HG03378 (cell line): ENCODE results near the gene LYG1.
"Not testable (repeated sequence)": the region's sequence is repeated elsewhere in the genome, so short reads cannot be mapped to it uniquely, and the experiment has no call there.

Experiments
- ATAC-seq: cut with Tn5 transposase; IDR thresholded peaks from one replicate; pipeline ENCODE4 v1.9.1; 2021; ENCODE audit warnings: mild to moderate bottlenecking, moderate library complexity; ENCODE audit not compliant: unreplicated experiment

Gene LYG1

DNA sequence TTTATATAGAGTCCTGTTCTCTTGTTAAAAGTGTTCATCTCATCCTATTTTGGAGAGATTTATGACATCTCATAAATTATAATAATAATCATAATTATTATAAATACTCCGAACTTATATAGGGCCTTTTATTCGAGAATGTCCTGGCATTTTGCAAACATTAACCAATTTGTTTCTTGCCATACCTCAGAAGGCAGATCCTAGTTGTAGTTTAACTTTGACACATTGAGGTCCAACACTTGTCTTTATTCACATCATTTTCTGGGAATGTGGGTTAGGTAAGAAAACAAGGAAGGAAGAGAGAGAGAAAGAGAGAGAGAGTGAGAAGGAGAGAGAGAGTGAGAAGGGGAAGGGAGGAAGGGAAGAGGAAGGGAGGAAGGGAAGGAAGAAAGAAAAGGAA lies at the start of gene LYG1:
LYG1 (minus strand) TSS at position 101 of the 400 bp plus-strand sequence. CDS start 5,527 bp downstream, outside the sequence.
- not testable (repeated sequence) for ATAC-seq

DNA sequence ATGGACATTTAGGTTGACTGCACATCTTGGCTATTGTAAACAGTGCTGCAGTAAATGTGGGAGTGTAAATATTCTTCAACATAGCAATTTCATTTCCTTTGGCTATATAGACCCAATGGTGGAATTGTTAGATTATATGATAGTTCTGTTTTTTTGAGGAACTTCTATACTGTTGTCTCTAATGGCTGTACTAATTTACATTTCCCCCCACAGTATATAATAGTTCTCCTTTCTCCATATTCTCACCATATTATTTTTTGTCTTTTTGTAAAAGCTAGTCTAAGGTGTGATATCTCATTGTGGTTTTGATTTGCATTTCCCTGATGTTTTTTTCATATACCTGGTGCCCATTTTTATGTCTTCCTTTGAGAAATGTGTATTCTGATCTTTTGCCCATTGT lies 49.2 kb upstream of the LYG1 start:
- no peak for ATAC-seq

DNA sequence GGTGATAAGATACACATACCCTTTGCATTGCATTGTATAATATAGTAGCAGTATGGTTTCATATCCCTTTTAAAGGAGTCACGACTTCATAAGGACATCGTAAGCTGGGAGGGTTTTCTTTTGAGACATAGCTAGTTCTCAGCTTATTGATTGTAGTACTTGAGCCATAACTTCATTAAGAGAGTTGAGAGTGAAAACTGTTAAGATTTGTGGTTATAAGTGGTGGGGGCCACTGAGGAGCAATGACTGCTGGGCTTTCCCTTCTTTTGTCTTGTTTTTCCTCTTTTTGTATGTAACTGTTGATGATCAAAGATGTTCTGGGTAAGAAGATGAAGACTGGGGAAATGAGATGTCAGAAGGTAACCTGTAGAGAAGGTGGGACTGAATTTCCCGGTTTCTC lies 47.2 kb upstream of the LYG1 start:
- no peak for ATAC-seq

DNA sequence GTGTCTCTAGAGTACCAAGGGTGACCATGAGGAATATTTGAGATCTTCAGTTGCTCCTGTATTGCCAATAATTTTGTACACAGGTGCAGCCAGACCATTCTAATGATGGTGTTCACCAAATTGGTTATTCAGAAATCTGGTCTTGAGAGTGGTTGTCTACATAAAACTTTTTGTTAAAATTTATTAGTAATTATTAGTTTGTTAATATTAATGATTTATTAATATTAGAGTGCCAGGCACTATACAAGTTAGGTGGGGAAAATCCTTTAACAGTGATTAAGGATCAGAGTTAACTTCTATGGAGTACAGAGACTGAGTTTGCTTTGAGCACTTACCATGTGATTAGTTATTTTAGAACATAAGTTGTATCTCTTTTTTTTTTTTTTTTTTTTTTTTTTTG lies 45.2 kb upstream of the LYG1 start:
- ATAC-seq, result no peak

DNA sequence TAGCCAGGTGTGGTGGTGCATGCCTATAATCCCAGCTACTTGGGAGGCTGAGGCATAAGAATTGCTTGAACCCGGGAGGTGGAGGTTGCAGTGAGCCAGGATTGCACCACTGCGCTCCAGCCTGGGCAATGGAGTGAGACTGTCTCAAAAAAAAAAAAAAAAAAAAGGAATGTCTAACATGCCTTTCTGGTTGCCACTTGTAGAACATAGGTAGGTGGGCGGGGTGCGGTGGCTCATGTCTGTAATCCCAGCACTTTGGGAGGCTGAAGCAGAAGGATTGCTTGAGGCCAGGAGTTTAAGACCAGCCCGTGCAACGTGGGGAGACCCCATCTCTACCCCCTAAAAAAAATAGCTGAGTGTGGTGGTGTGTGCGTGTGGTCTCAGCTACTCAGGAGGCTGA lies 44.4 kb upstream of the LYG1 start:
- ATAC-seq, result not testable (repeated sequence)

DNA sequence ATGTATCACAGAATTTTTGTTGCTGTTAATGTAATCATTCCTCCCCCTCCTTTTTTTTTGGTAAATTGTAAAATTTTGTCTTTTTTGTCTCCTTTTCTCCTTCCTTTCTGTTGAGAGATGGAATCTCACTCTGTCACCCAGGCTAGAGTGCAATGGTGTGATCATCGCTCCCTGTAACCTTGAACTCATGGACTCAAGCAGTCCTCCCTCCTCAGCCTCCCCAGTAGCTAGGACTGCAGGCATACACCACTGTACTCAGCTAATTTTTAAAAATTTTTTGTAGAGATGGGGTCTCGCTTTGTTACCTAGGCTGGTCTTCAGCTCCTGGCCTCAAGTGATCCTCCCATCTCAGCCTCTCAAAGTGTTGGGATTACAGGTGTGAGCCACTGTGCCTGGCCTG lies 41.5 kb upstream of the LYG1 start:
- no peak for ATAC-seq

DNA sequence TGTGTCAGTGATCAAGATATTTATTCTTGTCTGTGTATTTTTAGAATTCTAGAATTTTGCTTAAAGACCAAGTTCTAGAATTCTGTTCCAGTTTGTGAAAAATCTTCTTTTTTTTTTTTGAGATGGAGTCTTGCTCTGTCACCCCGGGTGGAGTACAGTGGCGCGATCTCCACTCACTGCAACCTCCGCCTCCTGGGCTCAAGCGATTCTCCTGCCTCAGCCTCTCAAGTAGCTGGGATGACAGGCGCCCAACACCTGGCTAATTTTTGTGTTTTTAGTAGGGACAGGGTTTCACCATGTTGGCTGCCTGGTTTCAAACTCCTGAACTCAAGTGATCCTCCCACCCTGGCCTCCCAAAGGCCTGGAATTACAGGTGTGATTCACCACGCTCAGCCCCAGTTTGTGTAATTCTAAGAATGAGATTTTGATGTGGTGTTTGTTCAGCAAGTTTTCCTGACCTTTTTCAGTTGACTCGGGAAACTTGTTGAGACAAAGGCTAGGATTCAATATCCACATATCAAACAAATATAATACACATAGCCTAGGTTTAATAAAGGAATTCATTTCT lies 39.8 kb upstream of the LYG1 start:
- ATAC-seq, result no peak

DNA sequence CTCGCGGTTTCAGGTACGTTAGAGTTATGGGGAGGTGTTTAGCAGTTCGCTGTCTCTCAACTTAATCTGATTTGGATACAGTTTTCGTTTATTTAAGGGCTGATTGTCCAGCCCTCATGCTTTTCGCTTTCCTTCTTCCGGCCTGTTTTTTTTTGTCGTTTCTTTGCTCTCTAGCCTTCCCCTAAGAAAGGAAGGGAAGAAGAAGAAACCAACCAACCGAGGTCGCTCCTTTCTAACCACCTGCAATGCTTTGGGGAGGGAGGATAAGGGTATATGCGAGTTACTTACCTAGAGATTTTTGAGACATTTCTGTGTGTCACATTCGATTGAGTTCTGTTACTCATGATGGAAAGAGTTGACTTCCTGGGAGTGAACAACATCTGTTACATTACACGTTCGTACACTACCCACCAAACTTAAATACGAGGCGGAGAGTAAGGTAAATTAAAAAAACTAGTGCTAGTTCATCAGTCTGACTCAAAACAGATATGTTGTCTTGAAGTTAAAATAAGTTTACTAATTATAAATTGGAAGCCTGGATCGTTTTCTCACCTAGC lies 37.1 kb upstream of the LYG1 start:
- ATAC-seq, result no peak

DNA sequence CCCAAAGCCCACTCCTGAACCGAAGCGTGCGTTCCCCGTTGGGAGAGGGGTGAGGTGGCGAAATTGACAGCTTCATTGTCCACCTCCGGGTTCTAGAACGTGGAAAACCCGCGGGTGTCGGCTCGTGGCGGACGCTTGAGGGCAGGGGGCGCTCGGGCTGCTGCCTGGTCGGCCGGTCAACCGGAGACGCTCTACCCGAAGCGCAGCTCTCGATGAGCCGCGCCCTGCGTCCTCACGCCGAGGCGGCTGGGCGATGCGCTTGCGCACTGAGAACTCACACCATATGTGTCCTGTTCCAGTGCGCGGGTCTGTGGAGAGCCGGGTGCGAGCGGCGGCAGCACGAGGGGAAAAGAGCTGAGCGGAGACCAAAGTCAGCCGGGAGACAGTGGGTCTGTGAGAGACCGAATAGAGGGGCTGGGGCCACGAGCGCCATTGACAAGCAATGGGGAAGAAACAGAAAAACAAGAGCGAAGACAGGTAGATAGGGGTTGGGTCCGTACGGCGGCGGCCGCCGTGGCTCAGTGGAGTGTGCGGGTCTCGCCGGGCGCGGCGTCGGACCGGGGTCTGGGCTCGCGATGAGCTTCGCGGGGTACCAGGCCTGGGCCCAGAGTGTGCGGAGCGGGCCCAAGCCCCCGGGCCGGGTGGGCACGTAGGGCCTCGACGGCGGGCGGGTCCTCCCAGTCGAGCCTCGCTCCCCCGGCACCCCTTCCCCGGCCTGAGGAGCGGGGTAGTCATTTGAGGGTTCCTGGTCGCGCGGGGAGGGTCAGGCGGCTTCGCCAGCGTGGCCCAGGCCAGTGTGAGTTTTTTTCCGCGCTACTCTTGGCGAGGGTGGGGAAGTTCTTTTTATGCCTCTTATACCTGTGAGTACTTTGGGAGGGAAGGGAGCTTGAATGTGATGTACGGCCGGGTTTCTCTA lies 36.4 kb upstream of the LYG1 start, which contains the start of gene EIF5B:
EIF5B (plus strand) TSS at position 277 of the 916 bp plus-strand sequence; CDS start at position 443, 166 bp downstream.
- peak; percentile 47 for ATAC-seq

DNA sequence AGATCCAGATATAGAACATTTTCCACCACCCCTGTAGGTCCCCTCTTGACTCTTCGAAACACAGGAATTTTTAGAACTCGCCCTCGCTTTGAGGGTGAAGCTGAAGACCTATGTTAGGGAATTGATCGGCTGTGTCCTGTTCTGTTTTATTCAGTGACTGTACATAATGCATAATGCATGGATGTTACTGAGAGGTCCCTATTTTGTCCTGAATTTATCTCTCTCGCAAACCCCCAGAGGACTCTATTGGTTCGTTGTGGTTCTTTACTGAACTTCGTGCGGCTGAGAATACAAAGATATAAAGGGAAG lies 35.8 kb upstream of the LYG1 start:
- peak; percentile 11 for ATAC-seq

DNA sequence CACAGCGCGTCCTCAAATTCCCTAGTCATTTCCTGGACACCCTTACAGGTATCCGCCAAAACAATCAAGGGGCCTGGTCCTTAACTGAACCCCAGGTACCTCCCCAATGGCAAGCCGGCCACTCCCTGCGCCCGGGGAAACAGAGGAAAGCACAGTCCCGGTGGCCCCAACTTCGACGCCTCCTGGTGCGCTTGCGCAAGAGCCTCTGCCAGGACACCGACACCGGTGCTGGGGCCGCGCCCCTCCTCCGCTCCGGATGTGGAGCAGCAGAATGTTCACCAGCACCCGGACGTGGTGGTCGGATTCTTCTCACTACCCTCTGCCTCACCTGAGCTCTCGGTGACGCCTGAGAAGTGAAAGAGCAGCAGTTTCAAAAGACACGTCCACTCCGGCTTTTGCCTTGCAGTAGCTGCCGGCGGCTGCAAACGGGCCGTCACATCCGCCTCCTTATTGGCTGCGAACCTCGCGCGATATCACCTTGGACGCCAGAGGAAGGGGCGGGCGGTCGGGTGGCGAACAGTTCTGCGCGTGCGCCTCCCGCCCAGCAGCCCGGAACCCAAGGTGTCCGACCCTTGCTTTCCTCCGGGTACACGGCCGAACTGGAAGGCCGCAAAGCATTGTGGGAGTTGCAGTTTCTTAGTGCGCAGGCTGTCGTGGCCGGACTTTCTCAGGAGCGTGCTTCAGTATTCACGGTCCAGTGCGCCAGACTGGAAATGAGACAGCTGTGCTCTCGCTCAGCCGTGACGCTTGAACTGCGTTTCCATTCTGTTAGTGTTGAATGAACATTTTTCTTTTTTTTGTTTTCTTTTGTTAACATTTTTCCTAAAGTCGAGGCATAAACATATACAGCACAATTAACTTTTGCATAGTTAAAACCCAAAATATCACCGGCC lies 35.2 kb upstream of the LYG1 start, which contains the start of gene TXNDC9:
TXNDC9 (minus strand) TSS at position 423 of the 893 bp plus-strand sequence. CDS start 3,123 bp downstream, outside the sequence.
- peak; percentile 74 for ATAC-seq

DNA sequence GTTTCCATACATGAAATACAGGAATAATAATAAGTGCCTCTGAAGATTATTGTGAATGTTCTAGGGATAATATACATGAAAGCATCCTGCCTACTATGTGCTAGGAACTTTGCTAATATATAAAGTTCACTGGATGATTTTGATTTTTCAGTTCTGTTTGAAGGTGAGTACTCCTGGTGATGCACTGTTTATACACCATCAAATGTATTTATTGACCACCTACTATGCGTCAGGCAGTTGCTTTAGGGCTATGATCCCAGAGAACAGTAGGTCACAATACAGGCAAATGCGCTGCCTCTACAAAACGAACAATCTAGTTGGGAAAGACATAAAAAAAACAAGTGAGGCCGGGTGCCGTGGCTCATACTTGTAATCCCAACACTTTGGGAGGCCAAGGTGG lies 24.4 kb upstream of the LYG1 start:
- ATAC-seq, result no peak

DNA sequence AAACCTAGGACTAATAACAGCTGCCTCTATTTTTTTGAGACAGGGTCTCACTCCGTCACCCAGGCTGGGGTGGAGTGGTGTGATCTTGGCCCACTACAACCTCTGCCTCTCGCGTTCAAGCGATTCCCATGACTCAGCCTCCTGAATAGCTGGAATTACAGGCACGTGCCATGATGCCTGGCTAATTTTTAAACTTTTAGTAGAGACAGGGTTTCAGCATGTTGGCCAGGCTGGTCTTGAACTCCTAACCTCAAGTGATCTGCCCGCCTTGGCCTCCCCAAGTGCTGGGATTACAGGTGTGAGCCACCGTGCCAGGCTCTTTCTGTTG lies 16.8 kb upstream of the LYG1 start:
- ATAC-seq, result not testable (repeated sequence)

DNA sequence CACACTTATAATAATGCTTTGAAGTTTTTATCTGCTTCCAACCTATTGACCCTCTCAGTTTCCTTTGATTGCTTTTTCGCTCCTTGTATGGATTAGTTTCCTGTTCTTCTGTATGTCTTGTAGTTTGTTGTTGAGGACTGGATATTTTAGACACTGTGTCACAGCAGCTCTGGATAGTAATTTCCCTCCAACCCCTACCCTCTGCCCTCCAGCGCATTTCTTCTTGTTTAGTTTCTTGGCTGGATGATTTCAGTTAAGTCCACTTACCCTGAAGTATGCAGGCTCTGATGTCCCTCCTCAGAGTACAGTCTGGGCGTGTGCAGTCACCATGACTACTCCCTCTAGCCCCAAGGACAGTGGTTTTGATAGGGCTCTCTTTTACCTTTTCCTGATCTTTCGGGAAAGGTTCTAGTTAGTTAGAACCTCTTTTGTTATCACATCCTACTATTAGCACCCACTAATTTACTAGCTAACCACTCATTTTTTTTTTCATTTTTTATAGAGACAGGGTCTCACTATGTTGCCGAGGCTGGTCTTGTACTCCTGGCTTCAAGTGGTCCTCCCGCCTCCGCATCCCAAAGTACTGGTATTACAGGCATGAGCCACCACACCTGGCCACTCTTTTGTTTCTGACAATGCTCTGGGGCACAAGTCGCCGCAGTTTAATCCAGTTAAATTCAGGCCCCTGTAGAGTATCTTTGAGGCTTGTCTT lies 16.3 kb upstream of the LYG1 start:
- ATAC-seq, result no peak

DNA sequence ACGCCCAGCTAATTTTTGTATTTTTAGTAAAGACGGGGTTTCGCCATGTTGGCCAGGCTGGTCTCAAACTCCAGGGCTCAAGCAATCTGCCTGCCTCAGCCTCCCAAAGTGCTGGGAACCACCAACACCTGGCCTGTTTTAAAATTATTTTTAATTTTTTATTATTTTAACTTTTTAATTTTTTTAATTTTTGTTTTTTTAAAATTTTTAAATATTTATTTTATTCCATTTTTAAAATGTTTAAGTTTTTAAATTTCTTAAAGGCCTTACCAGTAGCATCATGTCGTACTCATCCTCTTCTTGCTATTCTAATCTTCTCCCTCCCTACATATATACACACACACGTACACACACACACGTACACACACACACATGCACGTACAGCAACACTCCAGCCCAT lies 1.4 kb downstream of the LYG1 start:
- ATAC-seq, result no peak

DNA sequence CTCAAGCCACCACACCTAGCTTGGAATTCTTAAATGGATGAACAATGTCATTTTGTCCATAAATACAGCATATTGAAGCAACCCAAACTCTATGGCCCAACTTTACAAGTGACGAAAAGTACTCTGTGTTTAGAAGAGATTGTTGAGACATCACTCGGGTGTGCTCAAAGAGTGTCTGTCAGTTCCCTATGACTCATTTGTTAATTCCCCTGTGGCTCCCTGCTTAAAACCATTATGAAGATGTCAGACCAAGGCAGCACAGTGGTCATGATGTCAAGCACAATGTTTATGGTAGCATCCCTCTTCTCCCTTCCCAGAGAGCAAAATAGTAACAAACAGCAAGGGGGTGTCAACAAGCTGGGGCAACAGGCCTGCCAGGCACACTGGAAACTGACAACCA lies 3.0 kb downstream of the LYG1 start:
- ATAC-seq, result no peak

DNA sequence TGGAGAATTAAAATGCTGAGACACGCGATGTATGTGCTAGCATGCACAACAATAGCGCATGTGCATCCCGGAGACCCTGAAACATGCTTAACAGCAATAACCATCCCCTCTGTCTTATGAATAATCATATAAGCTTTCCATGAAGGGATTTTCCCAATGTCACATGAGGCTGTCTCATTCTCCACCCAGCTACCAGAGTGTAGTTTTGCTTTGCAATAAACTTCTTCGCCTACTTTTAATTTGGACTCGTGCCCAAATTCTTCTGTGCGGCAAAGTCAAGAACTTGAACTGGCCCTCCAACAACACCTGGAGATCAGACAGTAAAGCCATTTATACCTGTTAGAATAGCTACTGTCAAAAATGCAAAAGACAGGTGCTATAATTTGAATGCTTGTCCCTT lies 15.5 kb downstream of the LYG1 start:
- ATAC-seq, result no peak

DNA sequence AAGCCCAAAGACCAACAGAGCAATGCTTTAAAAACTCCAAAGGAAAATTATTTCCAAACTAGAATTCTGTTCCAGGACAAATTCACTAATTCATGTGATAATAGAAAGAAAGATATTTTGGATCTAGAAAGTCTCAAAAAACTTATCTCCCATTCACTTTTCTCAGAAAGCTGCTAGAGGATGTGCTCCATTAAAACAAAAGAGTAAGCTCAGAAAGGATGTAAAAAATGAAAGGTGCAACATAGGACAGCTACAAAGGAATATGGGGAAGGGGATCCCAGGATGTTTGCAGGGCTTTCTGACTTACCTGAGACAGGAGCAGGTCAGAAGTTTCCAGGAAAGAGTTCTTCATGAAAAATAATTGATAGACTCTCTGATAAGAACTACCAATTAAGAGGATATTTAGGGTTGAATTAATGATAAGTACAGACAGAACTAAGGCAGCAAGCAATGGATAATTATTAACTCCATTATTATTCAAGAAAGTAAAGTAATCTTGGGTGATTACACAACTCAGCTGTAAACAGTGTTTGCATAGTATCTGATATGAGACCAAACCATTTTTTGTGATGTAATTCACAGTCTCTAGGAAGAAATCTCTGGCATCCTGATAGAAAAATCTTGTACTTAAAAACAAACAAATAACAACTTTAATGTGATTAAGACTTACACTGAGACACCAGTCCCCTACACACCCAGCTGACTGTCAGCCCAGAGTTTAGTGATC lies 20.9 kb downstream of the LYG1 start:
- ATAC-seq, result no peak

DNA sequence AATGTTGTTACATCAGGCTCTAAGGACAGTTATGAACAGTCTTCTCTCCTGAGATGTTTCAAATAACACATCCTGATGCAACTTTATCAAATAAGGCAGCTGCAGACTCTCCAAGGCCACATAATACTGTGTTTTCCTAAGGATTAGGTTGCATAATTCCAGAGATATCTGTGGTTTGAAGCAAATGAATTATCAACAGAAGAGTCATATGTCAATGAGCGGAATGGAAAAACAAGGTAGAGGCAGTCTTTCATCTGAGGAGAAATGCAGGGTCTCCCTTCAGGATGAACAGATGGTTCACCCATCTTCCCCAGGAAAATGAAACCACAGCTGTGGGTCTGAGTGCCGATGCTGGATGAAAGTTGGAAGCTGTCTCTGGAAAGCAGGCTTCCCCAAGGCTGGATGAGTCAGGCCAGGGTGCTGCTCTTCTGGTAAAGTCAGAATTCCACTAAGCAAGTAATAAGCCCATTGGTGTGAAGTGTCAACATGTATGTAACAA lies 22.2 kb downstream of the LYG1 start:
- no peak for ATAC-seq
